Kidney (tissue), 14 donors: ENCODE measurements around the gene CUX1. TPM values are rescaled to one million over a fixed set of nuclear protein-coding genes. Genes with fewer than 3 reads are reported as not detected.

Source experiments
- DNase-seq, 5 donors: peaks; one replicate each; pipeline ENCODE4 v3.0.0-alpha.2; 2013 to 2020
- FAIRE-seq: peaks from 2 replicates; lab custom pipeline; 2012; peaks lifted over from hg19 to GRCh38; lab: Jason Lieb, UNC
- H3K27ac ChIP-seq, 2 donors: one replicate each; pipeline ENCODE4 v1.7.0; 2013; ENCODE audit warnings: low read depth in 2 of 2, low read length in 2 of 2, inconsistent platforms in 1 of 2
- H3K27me3 ChIP-seq: one replicate; pipeline ENCODE4 v1.7.1; 2013; ENCODE audit warnings: low read length, inconsistent platforms; ENCODE audit not compliant: control insufficient read depth, insufficient read depth
- H3K36me3 ChIP-seq, 3 donors: one replicate each; pipeline versions ENCODE4 v1.7.0 to v1.7.1; 2013; ENCODE audit warnings: low read length in 3 of 3, control low read depth in 1 of 3, inconsistent platforms in 1 of 3; ENCODE audit not compliant: insufficient read depth in 3 of 3, control insufficient read depth in 2 of 3
- H3K4me1 ChIP-seq, 3 donors: one replicate each; pipeline versions ENCODE4 v1.7.0 to v1.7.1; 2013; ENCODE audit warnings: low read length in 3 of 3, inconsistent platforms in 1 of 3, low read depth in 1 of 3; ENCODE audit not compliant: control insufficient read depth in 2 of 3, insufficient read depth in 2 of 3
- H3K4me3 ChIP-seq, 3 donors: one replicate each; pipeline versions ENCODE4 v1.7.0 to v1.8.1; 2013; ENCODE audit warnings: low read length in 3 of 3, control low read depth in 1 of 3, inconsistent platforms in 1 of 3
- H3K9ac ChIP-seq, 3 donors: one replicate each; pipeline versions ENCODE4 v1.7.0 to v1.7.1; 2013; ENCODE audit warnings: low read length in 3 of 3, control low read depth in 1 of 3, inconsistent platforms in 1 of 3
- H3K9me3 ChIP-seq, 3 donors: one replicate each; pipeline versions ENCODE4 v1.7.0 to v1.7.1; 2013; ENCODE audit warnings: low read length in 3 of 3, control low read depth in 1 of 3, inconsistent platforms in 1 of 3; ENCODE audit not compliant: control insufficient read depth in 2 of 3, insufficient read depth in 1 of 3
- intact Hi-C: fragments of 100-400 bp; cut with DNase I; formaldehyde crosslinking; loops from one replicate; pipeline ENCODE4 v1.11.1; 2022
- polyA plus RNA-seq: library from polyadenylated mRNA; stranded (reverse); fragments of 350-450 nt; fragmentation: Illumina TruSeq; extraction: RNeasy Lipid Tissue Mini Kit (QIAGEN cat#74804); gene quantifications from one replicate; pipeline ENCODE4 v1.2.3, GENCODE V29; 2014; ENCODE audit warnings: low read depth, low replicate concordance; ENCODE audit not compliant: insufficient read depth
- total RNA-seq: library from RNA; stranded (reverse); fragmentation: NEBNext Ultra II Directional; extraction: Animal tissue kit (Norgen Biotek cat#: 25700); gene quantifications from one replicate; pipeline ENCODE4 v1.2.1, GENCODE V29; 2021
- TF ChIP-seq, protein P1 (sequence below): IDR thresholded peaks from 3 replicates; pipeline ENCODE4 v1.5.1; 2012; ENCODE audit warnings: mild to moderate bottlenecking, moderate library complexity, borderline replicate concordance; ENCODE audit not compliant: insufficient read depth; ENCODE audit errors: extremely low read depth
- donor health status: control.
- donor health status: control.
- donor health status: control.
- donor health status: control.
- donor health status: control.
- donor health status: DM: yes; HTN: yes; CAD: no.
- donor health status: Normal renal cell carcinoma (clear cell type).

CUX1 gene
- total and polyA plus RNA-seq, 2 donors from 2014 or later, result 71.4 to 126 TPM

DNA sequence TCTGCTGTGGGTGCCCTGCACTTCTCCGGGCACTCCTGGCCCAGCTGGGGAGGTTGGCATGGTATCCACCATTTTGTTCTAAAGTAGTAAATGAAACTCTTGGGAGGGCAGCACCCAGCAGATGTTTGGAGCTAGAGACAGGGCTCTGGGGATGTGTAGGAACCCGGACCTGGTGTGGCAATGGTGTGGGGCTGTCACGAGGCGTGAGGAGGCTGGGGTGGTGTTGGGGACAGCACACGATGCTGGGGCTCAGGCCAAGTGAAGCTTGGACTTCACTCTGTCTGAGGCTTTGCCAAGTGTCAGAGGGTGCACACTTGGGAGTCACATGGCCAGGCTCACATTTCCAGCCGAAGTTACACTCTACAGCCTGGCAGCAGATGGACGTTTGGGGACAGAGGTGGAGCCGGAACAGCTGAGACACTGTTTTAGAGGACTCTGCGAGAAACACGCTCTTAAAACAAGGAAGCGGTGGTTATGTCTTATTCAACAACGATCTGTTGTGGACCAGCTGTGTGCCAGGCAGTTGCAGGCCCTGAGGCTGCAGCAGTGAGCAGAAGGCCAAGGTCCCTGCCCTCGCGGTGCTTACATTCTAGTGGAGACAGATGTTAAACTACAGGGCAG is 118.2 kb downstream of the CUX1 start:
- H3K27me3 ChIP-seq, result no peaks in the 10 kb centered on the region
- peak overlapping the region in 1 of 3 donors; percentile 24 for H3K4me3 ChIP-seq
- H3K36me3 ChIP-seq, result no peaks in the 10 kb centered on the region
- H3K27ac ChIP-seq, result peak overlapping the region; percentile 74 to 88
- no peak for FAIRE-seq
- peak overlapping the region in 1 of 3 donors; percentile 29 for H3K9ac ChIP-seq
- intact Hi-C loops, result no loop called here
- H3K9me3 ChIP-seq, result no peaks in the 10 kb centered on the region
- DNase-seq, result peak in 3 of 5 donors; percentile 37 to 85 (median 60)
- TF ChIP-seq, protein P1, sequence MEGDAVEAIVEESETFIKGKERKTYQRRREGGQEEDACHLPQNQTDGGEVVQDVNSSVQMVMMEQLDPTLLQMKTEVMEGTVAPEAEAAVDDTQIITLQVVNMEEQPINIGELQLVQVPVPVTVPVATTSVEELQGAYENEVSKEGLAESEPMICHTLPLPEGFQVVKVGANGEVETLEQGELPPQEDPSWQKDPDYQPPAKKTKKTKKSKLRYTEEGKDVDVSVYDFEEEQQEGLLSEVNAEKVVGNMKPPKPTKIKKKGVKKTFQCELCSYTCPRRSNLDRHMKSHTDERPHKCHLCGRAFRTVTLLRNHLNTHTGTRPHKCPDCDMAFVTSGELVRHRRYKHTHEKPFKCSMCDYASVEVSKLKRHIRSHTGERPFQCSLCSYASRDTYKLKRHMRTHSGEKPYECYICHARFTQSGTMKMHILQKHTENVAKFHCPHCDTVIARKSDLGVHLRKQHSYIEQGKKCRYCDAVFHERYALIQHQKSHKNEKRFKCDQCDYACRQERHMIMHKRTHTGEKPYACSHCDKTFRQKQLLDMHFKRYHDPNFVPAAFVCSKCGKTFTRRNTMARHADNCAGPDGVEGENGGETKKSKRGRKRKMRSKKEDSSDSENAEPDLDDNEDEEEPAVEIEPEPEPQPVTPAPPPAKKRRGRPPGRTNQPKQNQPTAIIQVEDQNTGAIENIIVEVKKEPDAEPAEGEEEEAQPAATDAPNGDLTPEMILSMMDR, result no peak
- peaks cover 0 to 27% (median 22%) of the 10 kb centered on the region in 3 donors for H3K4me1 ChIP-seq

- Histone ChIP-seq H3K4me3 (peak overlapping the region in 2 of 3 donors; percentile 24 to 32), H3K27me3 (no peaks in the 10 kb centered on the region), H3K36me3 (no peaks in the 10 kb centered on the region), H3K9me3 (no peaks in the 10 kb centered on the region), H3K9ac (peak overlapping the region in 2 of 3 donors; percentile 37 to 44), H3K27ac (peak overlapping the region; percentile 74 to 88), H3K4me1 (peaks cover 0 to 32% (median 27%) of the 10 kb centered on the region in 3 donors)
- FAIRE-seq (no peak), DNase-seq (no peak)
- intact Hi-C loops, result no loop called here
- TF ChIP-seq, protein P1, result no peak
Measured at GRCh38 chr7:101936223-101936610, 118.8 kb downstream of the CUX1 start.

- no peak for FAIRE-seq
- Histone ChIP-seq H3K27me3 (no peaks in the 10 kb centered on the region), H3K9me3 (no peaks in the 10 kb centered on the region), H3K4me1 (peaks cover 0 to 37% (median 29%) of the 10 kb centered on the region in 3 donors), H3K4me3 (peak overlapping the region in 1 of 3 donors; percentile 24), H3K9ac (peak overlapping the region in 2 of 3 donors; percentile 37 to 44), H3K27ac (peak overlapping the region; percentile 74 to 88), H3K36me3 (no peaks in the 10 kb centered on the region)
- TF ChIP-seq, protein P1, result no peak
- peak in 2 of 5 donors; percentile 38 to 46 for DNase-seq
- intact Hi-C loops, result no loop called here
Measured at GRCh38 chr7:101936611-101937231, 119.3 kb downstream of the CUX1 start.
